Measurements from ENCODE around the gene PTTG1IP.

PTTG1IP gene

DNA sequence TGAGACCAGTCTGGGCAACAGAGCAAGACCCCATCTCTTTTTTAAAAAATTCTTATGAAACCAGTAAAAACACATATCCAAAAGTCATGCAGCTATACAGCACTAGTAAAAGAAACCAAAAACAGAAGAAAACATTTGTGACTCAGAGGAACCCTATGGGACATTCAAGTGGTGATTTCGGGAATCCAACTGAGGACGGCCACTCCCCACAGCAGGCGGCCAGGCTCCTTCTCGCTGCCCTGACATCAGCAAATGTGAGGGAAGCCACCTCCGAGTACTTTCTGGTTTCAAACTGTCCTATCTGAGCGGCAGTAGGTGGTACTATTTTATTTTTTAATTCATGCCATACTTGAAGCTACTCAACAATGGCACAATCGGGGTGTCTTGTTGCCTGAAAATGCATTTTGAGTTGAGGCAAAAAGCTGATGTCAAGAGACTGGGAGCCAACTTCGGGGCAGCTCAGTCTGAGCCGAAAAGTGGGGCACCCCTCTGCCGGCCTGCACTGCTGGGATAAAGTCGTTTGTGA lies 58.9 kb downstream of the PTTG1IP start:
- POLR2A ChIA-PET, result no interaction called here
- DNase-seq (ENCODE audit: extremely low spot score), result no peak
- CTCF ChIA-PET, result interaction anchor here (1.5 to 3.6 kb wide), 3 partner anchors 10 to 20 kb away, joined by 5 to 14 read pairs (median 5); partner anchors contain the start of gene UBE2G2
- TF ChIP-seq, protein P1, sequence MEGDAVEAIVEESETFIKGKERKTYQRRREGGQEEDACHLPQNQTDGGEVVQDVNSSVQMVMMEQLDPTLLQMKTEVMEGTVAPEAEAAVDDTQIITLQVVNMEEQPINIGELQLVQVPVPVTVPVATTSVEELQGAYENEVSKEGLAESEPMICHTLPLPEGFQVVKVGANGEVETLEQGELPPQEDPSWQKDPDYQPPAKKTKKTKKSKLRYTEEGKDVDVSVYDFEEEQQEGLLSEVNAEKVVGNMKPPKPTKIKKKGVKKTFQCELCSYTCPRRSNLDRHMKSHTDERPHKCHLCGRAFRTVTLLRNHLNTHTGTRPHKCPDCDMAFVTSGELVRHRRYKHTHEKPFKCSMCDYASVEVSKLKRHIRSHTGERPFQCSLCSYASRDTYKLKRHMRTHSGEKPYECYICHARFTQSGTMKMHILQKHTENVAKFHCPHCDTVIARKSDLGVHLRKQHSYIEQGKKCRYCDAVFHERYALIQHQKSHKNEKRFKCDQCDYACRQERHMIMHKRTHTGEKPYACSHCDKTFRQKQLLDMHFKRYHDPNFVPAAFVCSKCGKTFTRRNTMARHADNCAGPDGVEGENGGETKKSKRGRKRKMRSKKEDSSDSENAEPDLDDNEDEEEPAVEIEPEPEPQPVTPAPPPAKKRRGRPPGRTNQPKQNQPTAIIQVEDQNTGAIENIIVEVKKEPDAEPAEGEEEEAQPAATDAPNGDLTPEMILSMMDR (IDR thresholded peaks at IDR 0.05; ENCODE audit: control extremely low read depth, extremely low read depth, low read depth, missing control alignments), result no peak

GRCh38 chr21:44813727-44814126 lies 59.8 kb downstream of the PTTG1IP start:
- DNase-seq (ENCODE audit: extremely low spot score), result no peak
- POLR2A ChIA-PET, result no interaction called here
- TF ChIP-seq, protein P1 (IDR thresholded peaks at IDR 0.05; ENCODE audit: control extremely low read depth, extremely low read depth, low read depth, missing control alignments), result no peak
- CTCF ChIA-PET, result interaction anchor here (0.9 to 3.6 kb wide), 3 partner anchors 9 to 21 kb away, joined by 3 to 14 read pairs (median 4); partner anchors contain the start of gene UBE2G2

- POLR2A ChIA-PET, result no interaction called here
- TF ChIP-seq, protein P1 (IDR thresholded peaks at IDR 0.05; ENCODE audit: control extremely low read depth, extremely low read depth, low read depth, missing control alignments), result no peak
- CTCF ChIA-PET, result interaction anchor here (0.9 to 3.6 kb wide), 3 partner anchors 9 to 20 kb away, joined by 3 to 14 read pairs (median 4); partner anchors contain the start of gene UBE2G2
These were observed 60.3 kb downstream of the PTTG1IP start for GRCh38 chr21:44813149-44813548.

DNA sequence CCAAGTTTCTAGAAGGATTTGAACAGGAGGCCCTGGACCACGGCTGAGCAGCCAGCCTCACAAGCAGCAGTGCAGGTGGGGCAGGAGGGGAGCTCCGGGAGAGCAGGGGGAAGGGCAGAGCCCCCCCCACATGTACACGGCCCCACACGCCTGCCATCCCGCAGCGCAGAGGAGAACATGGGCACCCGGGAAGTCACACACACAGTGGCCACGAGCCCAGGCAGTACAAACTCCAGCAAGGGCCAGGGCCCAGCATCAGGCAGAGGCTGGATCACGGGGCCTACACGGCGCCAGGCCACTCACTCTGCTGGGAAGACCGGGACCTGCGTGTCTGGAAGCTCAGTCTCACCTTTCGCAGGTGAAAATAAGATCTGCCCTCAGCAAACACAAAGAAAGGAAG lies 60.9 kb downstream of the PTTG1IP start:
- DNase-seq (ENCODE audit: extremely low spot score), result no peak
- TF ChIP-seq, protein P1 (IDR thresholded peaks at IDR 0.05; ENCODE audit: control extremely low read depth, extremely low read depth, low read depth, missing control alignments), result no peak
- ChIA-PET POLR2A (no interaction called here), CTCF (interaction anchor here (0.9 to 3.6 kb wide), 3 partner anchors 8 to 19 kb away, joined by 3 to 14 read pairs (median 4); partner anchors contain the start of gene UBE2G2)

More at GRCh38 chr21:44813149-44813548, 60.3 kb downstream of the PTTG1IP start:
- DNase-seq (ENCODE audit: extremely low spot score), result no peak

GRCh38 chr21:44810779-44811178 lies 62.7 kb downstream of the PTTG1IP start:
- CTCF ChIA-PET, result no interaction called here
- DNase-seq (ENCODE audit: extremely low spot score), result no peak
- TF ChIP-seq, protein P1 (IDR thresholded peaks at IDR 0.05; ENCODE audit: control extremely low read depth, extremely low read depth, low read depth, missing control alignments), result no peak
- POLR2A ChIA-PET, result no interaction called here

GRCh38 chr21:44805859-44806258 lies 67.6 kb downstream of the PTTG1IP start:
- CTCF ChIA-PET, result interaction anchor here (7.2 kb wide), 1 partner anchor 13 kb away, joined by 38 read pairs; no protein-coding TSS in a partner anchor
- TF ChIP-seq, protein P1 (IDR thresholded peaks at IDR 0.05; ENCODE audit: control extremely low read depth, extremely low read depth, low read depth, missing control alignments), result no peak
- DNase-seq (ENCODE audit: extremely low spot score), result no peak
- POLR2A ChIA-PET, result no interaction called here
